ENCODE measurements around the gene KIF6.

The KIF6 gene

DNA sequence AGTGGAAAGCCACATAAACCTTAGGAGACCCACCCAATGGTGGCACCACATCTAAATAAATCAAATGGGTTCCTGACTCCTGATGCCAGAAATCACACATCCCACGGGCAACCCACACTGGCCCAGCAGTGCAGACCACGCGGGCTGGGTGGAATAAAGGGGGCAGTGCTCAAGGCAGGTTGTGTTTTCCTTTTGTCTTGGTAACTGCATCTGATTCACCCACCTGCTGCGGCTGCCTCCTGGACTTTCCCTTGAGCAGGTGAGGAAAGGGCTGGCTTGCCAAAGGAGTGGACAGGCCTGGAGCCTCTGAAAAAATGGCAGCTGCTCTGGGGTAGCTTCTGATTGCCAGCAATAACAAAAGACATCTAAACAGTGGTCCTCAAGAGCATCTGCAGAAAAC lies 283.2 kb downstream of the KIF6 start:
- no peak for DNase-seq (ENCODE audit: extremely low spot score)
- ChIA-PET CTCF (interaction anchor here (3.7 kb wide), 1 partner anchor 10 kb away, joined by 11 read pairs; no protein-coding TSS in a partner anchor), POLR2A (no interaction called here)
- TF ChIP-seq, protein P1, sequence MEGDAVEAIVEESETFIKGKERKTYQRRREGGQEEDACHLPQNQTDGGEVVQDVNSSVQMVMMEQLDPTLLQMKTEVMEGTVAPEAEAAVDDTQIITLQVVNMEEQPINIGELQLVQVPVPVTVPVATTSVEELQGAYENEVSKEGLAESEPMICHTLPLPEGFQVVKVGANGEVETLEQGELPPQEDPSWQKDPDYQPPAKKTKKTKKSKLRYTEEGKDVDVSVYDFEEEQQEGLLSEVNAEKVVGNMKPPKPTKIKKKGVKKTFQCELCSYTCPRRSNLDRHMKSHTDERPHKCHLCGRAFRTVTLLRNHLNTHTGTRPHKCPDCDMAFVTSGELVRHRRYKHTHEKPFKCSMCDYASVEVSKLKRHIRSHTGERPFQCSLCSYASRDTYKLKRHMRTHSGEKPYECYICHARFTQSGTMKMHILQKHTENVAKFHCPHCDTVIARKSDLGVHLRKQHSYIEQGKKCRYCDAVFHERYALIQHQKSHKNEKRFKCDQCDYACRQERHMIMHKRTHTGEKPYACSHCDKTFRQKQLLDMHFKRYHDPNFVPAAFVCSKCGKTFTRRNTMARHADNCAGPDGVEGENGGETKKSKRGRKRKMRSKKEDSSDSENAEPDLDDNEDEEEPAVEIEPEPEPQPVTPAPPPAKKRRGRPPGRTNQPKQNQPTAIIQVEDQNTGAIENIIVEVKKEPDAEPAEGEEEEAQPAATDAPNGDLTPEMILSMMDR (IDR thresholded peaks at IDR 0.05; ENCODE audit: control extremely low read depth, extremely low read depth, low read depth, missing control alignments) = no peak

DNA sequence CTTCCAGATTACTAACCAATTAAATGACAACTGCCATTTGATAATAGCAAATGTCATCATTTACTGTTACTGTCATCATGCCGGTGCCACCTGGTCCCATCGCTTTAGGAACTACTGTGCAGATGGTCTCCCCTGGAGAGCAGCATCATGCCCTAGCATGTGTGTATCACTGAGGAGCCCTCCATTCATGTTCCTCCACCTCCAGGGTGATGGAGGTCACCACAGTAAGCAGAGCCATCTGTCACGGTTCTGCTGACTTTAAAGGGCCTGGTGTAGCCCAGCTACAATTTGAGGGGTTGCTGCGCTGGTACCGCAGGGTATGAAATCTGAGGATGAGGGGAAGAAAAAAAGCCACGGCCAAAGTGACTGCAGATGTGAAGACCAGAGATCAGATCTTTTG lies 283.9 kb downstream of the KIF6 start:
- CTCF ChIA-PET = interaction anchor here (3.7 kb wide), 1 partner anchor 11 kb away, joined by 11 read pairs; no protein-coding TSS in a partner anchor
- POLR2A ChIA-PET = no interaction called here
- DNase-seq (ENCODE audit: extremely low spot score) = no peak
- TF ChIP-seq, protein P1 (IDR thresholded peaks at IDR 0.05; ENCODE audit: control extremely low read depth, extremely low read depth, low read depth, missing control alignments) = no peak

DNA sequence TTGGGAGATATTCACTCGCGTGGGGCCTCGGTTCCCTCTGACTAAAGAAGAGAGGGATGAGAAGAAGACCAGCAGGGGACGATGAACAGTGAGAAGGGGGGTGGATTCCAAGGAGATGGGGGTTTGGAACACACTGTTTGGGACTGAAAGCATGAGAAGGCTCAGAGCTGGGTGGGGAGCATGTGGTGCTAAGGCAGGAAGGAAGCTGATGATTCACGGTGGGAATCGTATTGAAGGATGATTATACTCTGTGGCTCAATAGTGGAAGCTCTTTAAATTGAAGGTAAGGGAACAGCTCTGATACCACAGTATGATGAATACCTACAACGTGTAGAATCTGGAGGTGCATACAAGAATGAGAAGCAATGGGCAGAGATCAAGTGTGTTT lies 285.2 kb downstream of the KIF6 start:
- ChIA-PET POLR2A (no interaction called here), CTCF (interaction anchor here (0.9 to 1.1 kb wide), 2 partner anchors 11 to 35 kb away, joined by 3 to 4 read pairs; no protein-coding TSS in a partner anchor)
- TF ChIP-seq, protein P1 (IDR thresholded peaks at IDR 0.05; ENCODE audit: control extremely low read depth, extremely low read depth, low read depth, missing control alignments) = no peak
- no peak for DNase-seq (ENCODE audit: extremely low spot score)

DNA sequence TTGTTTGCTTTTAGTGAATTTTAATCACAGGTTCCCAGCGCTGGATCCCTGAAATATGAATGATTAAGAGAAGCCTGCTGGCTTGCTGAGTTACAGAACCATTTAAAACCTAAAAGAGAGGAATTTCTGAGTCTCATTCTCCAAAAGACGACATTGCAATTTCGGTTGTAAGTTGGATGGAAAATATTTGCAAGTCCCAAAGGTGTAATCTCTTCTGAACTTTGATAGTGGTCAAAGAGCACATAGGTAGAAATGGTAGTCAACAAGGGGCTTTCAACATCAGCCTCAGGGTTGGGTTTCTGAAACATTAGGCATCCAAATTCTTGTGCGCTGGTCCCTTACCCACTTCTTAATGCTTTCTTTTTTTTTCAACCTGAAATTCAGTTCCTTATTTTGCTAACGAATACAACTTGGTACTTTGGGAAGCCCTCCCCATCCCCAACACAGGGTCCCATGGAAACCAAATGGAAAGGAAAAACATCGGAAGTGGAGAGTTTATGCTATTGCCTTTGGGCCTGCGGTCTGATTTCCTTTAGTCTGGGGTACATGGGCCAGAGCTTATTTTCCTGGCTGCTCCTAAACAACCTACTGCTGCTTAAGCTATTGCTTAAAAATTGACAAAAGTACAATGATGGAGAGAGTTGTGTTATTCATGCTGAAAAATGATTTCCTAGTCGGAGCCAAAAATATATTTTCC lies 285.7 kb downstream of the KIF6 start:
- ChIA-PET CTCF (interaction anchor here (0.9 to 1.6 kb wide), 3 partner anchors 11 to 35 kb away, joined by 3 to 4 read pairs (median 3); no protein-coding TSS in a partner anchor), POLR2A (no interaction called here)
- TF ChIP-seq, protein P1 (IDR thresholded peaks at IDR 0.05; ENCODE audit: control extremely low read depth, extremely low read depth, low read depth, missing control alignments) = no peak
- DNase-seq (ENCODE audit: extremely low spot score) = no peak

DNA sequence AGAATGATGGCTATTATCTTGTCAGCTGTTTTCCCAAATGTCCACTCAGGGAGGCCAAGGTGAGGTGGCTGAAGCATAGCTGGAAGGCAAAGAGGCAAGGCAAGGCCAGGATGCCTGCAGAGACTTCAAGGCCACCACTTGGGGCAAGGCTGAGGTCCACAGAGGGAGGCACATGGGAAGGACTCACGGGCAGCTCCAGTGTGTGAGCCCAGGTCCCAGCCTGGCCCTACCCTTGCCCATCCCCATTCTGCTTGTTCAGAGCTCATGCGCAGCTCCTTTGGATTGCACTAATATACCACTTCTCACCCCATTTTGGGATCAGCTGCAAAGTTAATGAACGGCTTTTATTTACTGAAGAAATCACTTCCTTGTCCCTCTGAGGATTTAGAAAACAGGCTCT lies 291.6 kb downstream of the KIF6 start:
- no peak for DNase-seq (ENCODE audit: extremely low spot score)
- TF ChIP-seq, protein P1 (IDR thresholded peaks at IDR 0.05; ENCODE audit: control extremely low read depth, extremely low read depth, low read depth, missing control alignments) = no peak
- CTCF ChIA-PET = no interaction called here
- POLR2A ChIA-PET = no interaction called here

DNA sequence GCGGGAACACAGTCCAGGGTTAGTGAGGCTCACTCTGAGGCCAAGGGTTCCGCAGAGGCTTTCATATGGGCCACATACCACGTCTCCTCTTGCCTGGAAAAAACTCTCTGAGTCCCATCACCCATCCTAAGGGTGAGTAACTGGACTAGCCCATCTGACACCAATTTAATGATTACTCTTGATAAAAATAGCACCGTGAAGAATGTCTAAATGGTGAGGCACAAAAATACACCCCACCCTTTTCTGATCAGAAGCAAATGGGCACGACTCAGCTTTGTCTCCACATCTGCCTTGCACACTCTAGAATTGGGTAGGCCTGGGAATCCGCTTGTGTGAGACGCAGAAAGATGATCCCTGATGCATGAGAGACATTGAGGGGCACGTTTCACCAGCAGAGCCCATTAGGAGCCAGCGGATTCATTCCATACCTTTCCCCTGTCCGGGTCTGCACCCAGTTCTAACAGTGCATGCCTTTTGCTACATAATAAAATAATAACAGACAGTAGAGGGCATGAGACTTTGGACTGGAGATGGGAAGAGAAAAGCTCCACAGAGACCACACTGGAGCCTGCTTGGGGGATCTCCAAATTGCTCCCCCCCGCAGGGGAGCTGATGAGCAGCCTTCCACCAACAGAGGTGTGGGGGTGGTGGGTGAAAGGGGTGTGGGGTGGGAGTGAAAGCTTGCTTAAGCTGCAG lies 292.7 kb downstream of the KIF6 start:
- DNase-seq (ENCODE audit: extremely low spot score) = no peak
- ChIA-PET POLR2A (no interaction called here), CTCF (no interaction called here)
- TF ChIP-seq, protein P1 (IDR thresholded peaks at IDR 0.05; ENCODE audit: control extremely low read depth, extremely low read depth, low read depth, missing control alignments) = no peak
